AG04450 (cell line): ENCODE results near the gene HACL1. TPM values are rescaled to one million over a fixed set of nuclear protein-coding genes. Genes with fewer than 3 reads are reported as not detected.

Source experiments
- CTCF ChIA-PET: fragments of 300-600, 350-600 bp; formaldehyde crosslinking; extraction: SDS; loops from one replicate; lab custom pipeline; 2022; ENCODE audit warnings: antibody characterized with exemption, inconsistent platforms; lab: Charles Lee
- POLR2A ChIA-PET: fragments of 350-600 bp; formaldehyde crosslinking; extraction: SDS; loops from one replicate; lab custom pipeline; 2021; ENCODE audit warnings: antibody characterized with exemption, inconsistent platforms; lab: Yijun Ruan, JAX
- DNase-seq: peaks from one replicate; pipeline ENCODE4 v3.0.0-alpha.2; 2011; ENCODE audit warnings: low read depth, low spot score
- H3K27ac ChIP-seq: one replicate; pipeline ENCODE4 v1.5.1; 2012; ENCODE audit warnings: low read depth, low read length, control low read depth
- H3K27me3 ChIP-seq: one replicate; pipeline ENCODE4 v1.6.0; 2012; ENCODE audit warnings: low read length; ENCODE audit not compliant: control insufficient read depth, insufficient read depth
- H3K4me3 ChIP-seq: 2 replicates; pipeline ENCODE4 v1.5.1; 2011; ENCODE audit warnings: mild to moderate bottlenecking, low read depth, low read length, control low read depth
- H3K9me3 ChIP-seq: 2 replicates; pipeline ENCODE4 v1.5.1; 2012; ENCODE audit warnings: low read length; ENCODE audit not compliant: control insufficient read depth, insufficient read depth
- CTCF ChIP-seq: IDR thresholded peaks from 2 replicates; pipeline ENCODE4 v1.5.1; 2011; ENCODE audit warnings: low read depth, low read length, control low read depth, inconsistent platforms
- polyA plus RNA-seq: library from polyadenylated mRNA; depleted of rRNA; stranded (reverse); fragments of >200 nt; gene quantifications from 2 replicates; pipeline ENCODE4 v1.2.3, GENCODE V29; 2011

HACL1 gene
- polyA plus RNA-seq, 1 experiment: 22.0 TPM

- no peak overlapping the region for H3K27ac ChIP-seq
- no peaks in the 10 kb centered on the region for H3K27me3 ChIP-seq
- no peak for TF ChIP-seq CTCF
- POLR2A ChIA-PET: no interaction called here
- CTCF ChIA-PET: no interaction called here
- H3K4me3 ChIP-seq: no peak overlapping the region
- no peak for DNase-seq
- H3K9me3 ChIP-seq: no peaks in the 10 kb centered on the region
Observed at GRCh38 chr3:15525790-15526189, 75.6 kb downstream of the HACL1 start.

- ChIA-PET CTCF (interaction anchor here (1.0 to 1.3 kb wide), 2 partner anchors 33 to 256 kb away, joined by 3 read pairs; no protein-coding TSS in a partner anchor), POLR2A (no interaction called here)
- DNase-seq: no peak
- Histone ChIP-seq H3K9me3 (no peaks in the 10 kb centered on the region), H3K27me3 (peaks cover 8% of the 10 kb centered on the region), H3K4me3 (no peak overlapping the region), H3K27ac (no peak overlapping the region)
- TF ChIP-seq CTCF: no peak
Observed at GRCh38 chr3:15523660-15524417, 77.5 kb downstream of the HACL1 start.

GRCh38 chr3:15522016-15522415 lies 79.4 kb downstream of the HACL1 start:
- CTCF ChIA-PET: no interaction called here
- POLR2A ChIA-PET: no interaction called here
- Histone ChIP-seq H3K4me3 (no peak overlapping the region), H3K9me3 (no peaks in the 10 kb centered on the region), H3K27ac (no peak overlapping the region), H3K27me3 (peaks cover 8% of the 10 kb centered on the region)
- TF ChIP-seq CTCF: no peak
- DNase-seq: no peak

GRCh38 chr3:15521573-15521965 lies 79.8 kb downstream of the HACL1 start, which contains the start of gene COLQ:
TSS of gene COLQ (minus strand) at chr3:15521706. CDS start at chr3:15521625, 81 bp downstream.
- Histone ChIP-seq H3K27me3 (peaks cover 8% of the 10 kb centered on the region), H3K4me3 (no peak within 1 kb of the TSS), H3K27ac (no peak within 1 kb of the TSS), H3K9me3 (no peaks in the 10 kb centered on the region)
- CTCF ChIA-PET: no interaction called here
- POLR2A ChIA-PET: no interaction called here
- DNase-seq: no peak
- TF ChIP-seq CTCF: no peak

- peaks cover 8% of the 10 kb centered on the region for H3K27me3 ChIP-seq
- no peak for TF ChIP-seq CTCF
- no peak for DNase-seq
- H3K9me3 ChIP-seq: no peaks in the 10 kb centered on the region
- POLR2A ChIA-PET: no interaction called here
- no peak overlapping the region for H3K4me3 ChIP-seq
- CTCF ChIA-PET: no interaction called here
- no peak overlapping the region for H3K27ac ChIP-seq
Observed at GRCh38 chr3:15520804-15521572, 80.4 kb downstream of the HACL1 start.
